ENCODE results near the gene TPPP2. TPM values are rescaled to one million over a fixed set of nuclear protein-coding genes. Genes with fewer than 3 reads are reported as not detected.
A peak's percentile ranks its signal among the peaks of the same experiment; 100 is the strongest.

TPPP2 gene
- total RNA-seq, 1 donor from 2014 or later = not detected

GRCh38 chr14:21072031-21072473 lies 42.0 kb downstream of the TPPP2 start:
- Mint-ChIP-seq H3K36me3 (ENCODE audit: unreplicated experiment) (peaks cover 14% of the 10 kb centered on the region), H3K27ac (ENCODE audit: unreplicated experiment) (peak overlapping the region; percentile 78), H3K27me3 (ENCODE audit: unreplicated experiment) (peaks cover 23% of the 10 kb centered on the region), H3K4me3 (ENCODE audit: unreplicated experiment) (peak overlapping the region; percentile 87), H3K4me1 (ENCODE audit: low read depth, unreplicated experiment) (peaks cover 18% of the 10 kb centered on the region), H3K9me3 (ENCODE audit: unreplicated experiment) (peaks cover 19% of the 10 kb centered on the region)
- DNase-seq = no peak
- TF ChIP-seq CTCF (IDR thresholded peaks at IDR 0.05; ENCODE audit: partially characterized antibody, unreplicated experiment) = no peak

DNA sequence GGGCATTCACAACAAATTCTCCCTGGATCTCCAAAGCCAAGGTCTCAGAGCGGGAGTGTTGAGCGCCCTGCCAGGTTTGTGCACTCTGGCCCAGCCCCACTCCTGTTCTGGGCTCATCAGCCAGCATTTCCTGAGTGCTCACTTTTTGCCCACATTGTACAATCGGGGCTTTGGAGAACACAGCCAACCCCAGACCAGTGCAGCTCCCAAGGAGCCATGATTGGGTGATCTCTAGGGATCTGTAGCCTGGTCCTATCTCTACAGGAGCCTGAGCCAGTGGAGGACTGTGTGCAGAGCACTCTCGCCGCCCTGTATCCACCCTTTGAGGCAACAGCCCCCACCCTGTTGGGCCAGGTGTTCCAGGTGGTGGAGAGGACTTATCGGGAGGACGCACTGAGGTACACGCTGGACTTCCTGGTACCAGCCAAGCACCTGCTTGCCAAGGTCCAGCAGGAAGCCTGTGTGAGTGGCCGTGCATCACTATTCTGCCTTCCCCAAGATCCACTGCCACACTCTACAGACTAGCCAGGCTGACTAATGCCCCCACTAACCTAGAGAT lies 42.8 kb downstream of the TPPP2 start:
- DNase-seq = no peak
- peaks cover 19% of the 10 kb centered on the region for H3K9me3 Mint-ChIP-seq (ENCODE audit: unreplicated experiment)
- H3K27ac Mint-ChIP-seq (ENCODE audit: unreplicated experiment) = peak overlapping the region; percentile 78
- H3K27me3 Mint-ChIP-seq (ENCODE audit: unreplicated experiment) = peaks cover 28% of the 10 kb centered on the region
- H3K4me3 Mint-ChIP-seq (ENCODE audit: unreplicated experiment) = peak overlapping the region; percentile 87
- TF ChIP-seq CTCF (IDR thresholded peaks at IDR 0.05; ENCODE audit: partially characterized antibody, unreplicated experiment) = no peak
- peaks cover 18% of the 10 kb centered on the region for H3K4me1 Mint-ChIP-seq (ENCODE audit: low read depth, unreplicated experiment)
- peaks cover 18% of the 10 kb centered on the region for H3K36me3 Mint-ChIP-seq (ENCODE audit: unreplicated experiment)

DNA sequence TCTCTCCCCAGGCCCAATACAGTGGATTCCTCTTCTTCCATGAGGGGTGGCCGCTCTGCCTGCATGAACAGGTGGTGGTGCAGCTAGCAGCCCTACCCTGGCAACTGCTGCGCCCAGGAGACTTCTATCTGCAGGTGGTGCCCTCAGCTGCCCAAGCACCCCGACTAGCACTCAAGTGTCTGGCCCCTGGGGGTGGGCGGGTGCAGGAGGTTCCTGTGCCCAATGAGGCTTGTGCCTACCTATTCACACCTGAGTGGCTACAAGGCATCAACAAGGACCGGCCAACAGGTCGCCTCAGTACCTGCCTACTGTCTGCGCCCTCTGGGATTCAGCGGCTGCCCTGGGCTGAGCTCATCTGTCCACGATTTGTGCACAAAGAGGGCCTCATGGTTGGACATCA lies 43.9 kb downstream of the TPPP2 start:
- no peak overlapping the region for H3K27ac Mint-ChIP-seq (ENCODE audit: unreplicated experiment)
- H3K9me3 Mint-ChIP-seq (ENCODE audit: unreplicated experiment) = peaks cover 12% of the 10 kb centered on the region
- H3K36me3 Mint-ChIP-seq (ENCODE audit: unreplicated experiment) = peaks cover 18% of the 10 kb centered on the region
- H3K4me1 Mint-ChIP-seq (ENCODE audit: low read depth, unreplicated experiment) = peaks cover 16% of the 10 kb centered on the region
- no peak for TF ChIP-seq CTCF (IDR thresholded peaks at IDR 0.05; ENCODE audit: partially characterized antibody, unreplicated experiment)
- no peak for DNase-seq
- H3K27me3 Mint-ChIP-seq (ENCODE audit: unreplicated experiment) = peaks cover 28% of the 10 kb centered on the region
- no peak overlapping the region for H3K4me3 Mint-ChIP-seq (ENCODE audit: unreplicated experiment)

DNA sequence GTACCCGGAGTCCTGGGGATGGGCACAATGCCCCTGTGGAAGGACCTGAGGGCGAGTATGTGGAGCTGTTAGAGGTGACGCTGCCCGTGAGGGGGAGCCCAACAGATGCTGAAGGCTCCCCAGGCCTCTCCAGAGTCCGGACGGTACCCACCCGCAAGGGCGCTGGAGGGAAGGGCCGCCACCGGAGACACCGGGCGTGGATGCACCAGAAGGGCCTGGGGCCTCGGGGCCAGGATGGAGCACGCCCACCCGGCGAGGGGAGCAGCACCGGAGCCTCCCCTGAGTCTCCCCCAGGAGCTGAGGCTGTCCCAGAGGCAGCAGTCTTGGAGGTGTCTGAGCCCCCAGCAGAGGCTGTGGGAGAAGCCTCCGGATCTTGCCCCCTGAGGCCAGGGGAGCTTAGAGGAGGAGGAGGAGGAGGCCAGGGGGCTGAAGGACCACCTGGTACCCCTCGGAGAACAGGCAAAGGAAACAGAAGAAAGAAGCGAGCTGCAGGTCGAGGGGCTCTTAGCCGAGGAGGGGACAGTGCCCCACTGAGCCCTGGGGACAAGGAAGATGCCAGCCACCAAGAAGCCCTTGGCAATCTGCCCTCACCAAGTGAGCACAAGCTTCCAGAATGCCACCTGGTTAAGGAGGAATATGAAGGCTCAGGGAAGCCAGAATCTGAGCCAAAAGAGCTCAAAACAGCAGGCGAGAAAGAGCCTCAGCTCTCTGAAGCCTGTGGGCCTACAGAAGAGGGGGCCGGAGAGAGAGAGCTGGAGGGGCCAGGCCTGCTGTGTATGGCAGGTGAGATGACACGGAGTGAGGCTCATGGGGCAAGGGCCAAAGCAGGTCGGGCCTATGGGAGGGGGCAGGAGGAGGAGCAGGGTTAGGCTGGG lies 44.6 kb downstream of the TPPP2 start:
- H3K27me3 Mint-ChIP-seq (ENCODE audit: unreplicated experiment) = peaks cover 25% of the 10 kb centered on the region
- H3K4me3 Mint-ChIP-seq (ENCODE audit: unreplicated experiment) = no peak overlapping the region
- H3K9me3 Mint-ChIP-seq (ENCODE audit: unreplicated experiment) = peaks cover 12% of the 10 kb centered on the region
- peaks cover 18% of the 10 kb centered on the region for H3K36me3 Mint-ChIP-seq (ENCODE audit: unreplicated experiment)
- no peak overlapping the region for H3K27ac Mint-ChIP-seq (ENCODE audit: unreplicated experiment)
- H3K4me1 Mint-ChIP-seq (ENCODE audit: low read depth, unreplicated experiment) = peaks cover 13% of the 10 kb centered on the region
- DNase-seq = no peak
- TF ChIP-seq CTCF (IDR thresholded peaks at IDR 0.05; ENCODE audit: partially characterized antibody, unreplicated experiment) = no peak
